Spleen (tissue), 11 donors: Measurements from ENCODE around the gene ARHGAP6. TPM values are rescaled to one million over a fixed set of nuclear protein-coding genes. Genes with fewer than 3 reads are reported as not detected.

Source experiments
- DNase-seq: peaks from one replicate; pipeline ENCODE4 v3.0.0-alpha.2; 2020
- H3K27ac ChIP-seq, 8 donors: fragments of 200-600 bp; sonication (generic) in 7 of 8; 1 replicate in 4 of 8; 2 replicates in 4 of 8; pipeline versions ENCODE4 v1.5.0 to v1.8.0; 2016 to 2021; ENCODE audit warnings: inconsistent platforms in 4 of 8, mild to moderate bottlenecking in 4 of 8, moderate library complexity in 1 of 8
- H3K27me3 ChIP-seq, 7 donors: fragments of 200-600 bp; sonication (generic) in 6 of 7; replicated peaks in 1 of 7; 1 replicate in 4 of 7; 2 replicates in 3 of 7; pipeline versions ENCODE4 v1.5.0 to v1.8.0; 2016 to 2021; ENCODE audit warnings: inconsistent platforms in 3 of 7, mild to moderate bottlenecking in 1 of 7
- H3K36me3 ChIP-seq, 6 donors: fragments of 200-600 bp; sonication (generic) in 5 of 6; 1 replicate in 4 of 6; 2 replicates in 2 of 6; pipeline versions ENCODE4 v1.5.0 to v1.8.0; 2016 to 2021; ENCODE audit warnings: inconsistent platforms in 2 of 6
- H3K4me1 ChIP-seq, 6 donors: fragments of 200-600 bp; sonication (generic) in 5 of 6; 1 replicate in 3 of 6; 2 replicates in 3 of 6; pipeline versions ENCODE4 v1.5.0 to v1.8.0; 2016 to 2021; ENCODE audit warnings: inconsistent platforms in 3 of 6
- H3K4me3 ChIP-seq, 8 donors: fragments of 200-600 bp; sonication (generic) in 7 of 8; 1 replicate in 4 of 8; 2 replicates in 4 of 8; pipeline versions ENCODE4 v1.5.0 to v1.8.0; 2016 to 2021; ENCODE audit warnings: inconsistent platforms in 4 of 8, mild to moderate bottlenecking in 4 of 8, moderate library complexity in 2 of 8
- H3K9me3 ChIP-seq, 8 donors: fragments of 200-600 bp; sonication (generic) in 7 of 8; 1 replicate in 4 of 8; 2 replicates in 4 of 8; pipeline versions ENCODE4 v1.5.0 to v1.8.0; 2016 to 2021; ENCODE audit warnings: inconsistent platforms in 4 of 8
- POLR2A ChIP-seq, 3 donors: fragments of 450-650 bp; IDR thresholded peaks; one replicate each; pipeline ENCODE4 v1.5.1; 2017; ENCODE audit warnings: antibody characterized with exemption in 3 of 3, mild to moderate bottlenecking in 1 of 3
- POLR2AphosphoS5 ChIP-seq, 3 donors: sonication (generic); formaldehyde crosslinking; IDR thresholded peaks; one replicate each; pipeline ENCODE4 v1.5.1; 2017; ENCODE audit warnings: antibody characterized with exemption in 3 of 3
- WGBS, 5 donors: extraction: QIAGEN DNeasy Blood & Tissue Kit in 3 of 5; methylation state at CpG; one replicate each; pipeline versions ENCODE4 v1.1.5 to v1.1.7; 2013 to 2018; 5-methylcytosine and 5-hydroxymethylcytosine counted together
- intact Hi-C: fragments of 100-400 bp; cut with DNase I; formaldehyde crosslinking; loops from one replicate; pipeline ENCODE4 v1.15.0; 2023; ENCODE audit warnings: low total_unique reads
- polyA plus RNA-seq, 3 donors: library from polyadenylated mRNA; stranded (reverse); fragments of 200-250 nt; gene quantifications; one replicate each; pipeline ENCODE4 v1.2.1, GENCODE V29; 2013
- total RNA-seq, 7 donors: library from RNA; depleted of rRNA in 3 of 7; stranded (reverse); fragments of >200 nt in 3 of 7; fragmentation: NEBNext Ultra II Directional in 4 of 7; extraction: Animal tissue kit (Norgen Biotek cat#: 25700) in 4 of 7; gene quantifications; one replicate each; pipeline versions ENCODE4 v1.1.0 to v1.2.1, GENCODE V29; 2016 to 2021
- TF ChIP-seq, protein P1 (sequence below), 11 experiments: fragments of 200-600 bp in 7 of 11; fragments of 450-650 bp in 4 of 11; sonication (generic) in 4 of 11; IDR thresholded peaks in 8 of 11; conservative IDR thresholded peaks in 3 of 11; 1 replicate in 7 of 11; 2 replicates in 4 of 11; pipeline versions ENCODE4 v1.4.0 to v1.8.0; 2016 to 2021; ENCODE audit warnings: antibody characterized with exemption in 11 of 11, inconsistent platforms in 4 of 11, mild to moderate bottlenecking in 1 of 11
- donor health status: healthy with polysubstance abuse.
- donor health status: DM: no; HTN: no; CAD: no; lungs with moderate emphysema.
- donor health status: DM: no; HTN: no; CAD: no.
- donor health status: Bipolar disorder and iron deficiency.
- donor health status: healthy.
- donor health status: DM: no; HTN: no; CAD: no.
- donor health status: DM: yes; HTN: yes; CAD: no.

The ARHGAP6 gene
- total and polyA plus RNA-seq, 10 donors, result 2.0 to 20.8 (median 12.7) TPM

DNA sequence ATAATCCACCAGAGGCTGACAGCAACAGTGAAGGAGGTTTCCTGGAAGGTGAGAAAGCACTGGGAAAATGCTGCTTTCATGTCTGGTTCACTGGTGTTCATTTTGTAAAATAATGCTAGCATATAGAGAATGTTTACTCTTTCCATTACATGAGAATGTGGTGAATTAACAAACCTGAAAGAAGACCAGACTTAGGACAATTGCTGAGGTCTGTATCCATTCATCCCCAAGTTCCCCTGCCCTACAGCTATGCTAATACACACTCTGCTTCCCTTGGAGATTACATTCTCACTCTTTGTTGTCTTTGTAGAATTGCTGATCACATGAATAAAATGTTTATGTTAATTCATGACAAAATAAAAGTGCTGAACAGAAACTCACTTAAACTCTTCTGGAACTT, 99.5 kb downstream of the ARHGAP6 start:
- H3K4me3 ChIP-seq, result no peak overlapping the region
- H3K36me3 ChIP-seq, result no peaks in the 10 kb centered on the region
- TF ChIP-seq POLR2AphosphoS5 (IDR thresholded peaks at IDR 0.05) (no peak), POLR2A (IDR thresholded peaks at IDR 0.05) (no peak)
- TF ChIP-seq, protein P1, sequence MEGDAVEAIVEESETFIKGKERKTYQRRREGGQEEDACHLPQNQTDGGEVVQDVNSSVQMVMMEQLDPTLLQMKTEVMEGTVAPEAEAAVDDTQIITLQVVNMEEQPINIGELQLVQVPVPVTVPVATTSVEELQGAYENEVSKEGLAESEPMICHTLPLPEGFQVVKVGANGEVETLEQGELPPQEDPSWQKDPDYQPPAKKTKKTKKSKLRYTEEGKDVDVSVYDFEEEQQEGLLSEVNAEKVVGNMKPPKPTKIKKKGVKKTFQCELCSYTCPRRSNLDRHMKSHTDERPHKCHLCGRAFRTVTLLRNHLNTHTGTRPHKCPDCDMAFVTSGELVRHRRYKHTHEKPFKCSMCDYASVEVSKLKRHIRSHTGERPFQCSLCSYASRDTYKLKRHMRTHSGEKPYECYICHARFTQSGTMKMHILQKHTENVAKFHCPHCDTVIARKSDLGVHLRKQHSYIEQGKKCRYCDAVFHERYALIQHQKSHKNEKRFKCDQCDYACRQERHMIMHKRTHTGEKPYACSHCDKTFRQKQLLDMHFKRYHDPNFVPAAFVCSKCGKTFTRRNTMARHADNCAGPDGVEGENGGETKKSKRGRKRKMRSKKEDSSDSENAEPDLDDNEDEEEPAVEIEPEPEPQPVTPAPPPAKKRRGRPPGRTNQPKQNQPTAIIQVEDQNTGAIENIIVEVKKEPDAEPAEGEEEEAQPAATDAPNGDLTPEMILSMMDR (IDR thresholded peaks at IDR 0.05 in 8 of 11, conservative IDR thresholded peaks at IDR 0.05 in 3 of 11), result no peak
- intact Hi-C loops, result no loop called here
- H3K27me3 ChIP-seq, result no peaks in the 10 kb centered on the region
- no peaks in the 10 kb centered on the region for H3K4me1 ChIP-seq
- no peak overlapping the region for H3K27ac ChIP-seq
- DNase-seq, result no peak
- H3K9me3 ChIP-seq, result no peaks in the 10 kb centered on the region

DNA sequence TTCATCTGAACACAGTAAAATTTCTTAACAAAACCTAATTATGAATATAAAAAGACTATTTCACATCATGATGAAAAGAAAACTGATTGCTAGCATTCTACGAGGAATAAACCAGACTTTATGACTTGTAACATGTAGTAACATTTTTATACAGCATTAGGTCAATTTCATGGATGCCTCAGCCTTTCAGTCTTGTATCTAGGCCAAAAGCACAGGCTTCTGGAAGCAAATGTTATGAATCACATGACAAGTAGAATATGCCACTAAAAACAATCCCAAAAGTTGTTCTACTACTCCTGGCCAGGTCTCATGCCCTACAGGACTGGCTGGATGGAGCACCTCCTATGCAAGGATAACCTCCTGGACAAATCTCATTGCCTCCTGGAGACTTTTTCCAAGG, 101.2 kb downstream of the ARHGAP6 start:
- DNase-seq, result no peak

GRCh38 chrX:11562570-11562969, 103.2 kb downstream of the ARHGAP6 start:
- Histone ChIP-seq H3K27me3 (no peaks in the 10 kb centered on the region), H3K36me3 (no peaks in the 10 kb centered on the region), H3K4me3 (no peak overlapping the region), H3K27ac (no peak overlapping the region), H3K9me3 (no peaks in the 10 kb centered on the region), H3K4me1 (no peaks in the 10 kb centered on the region)
- intact Hi-C loops, result no loop called here
- no peak for TF ChIP-seq POLR2AphosphoS5 (IDR thresholded peaks at IDR 0.05)
- TF ChIP-seq, protein P1 (IDR thresholded peaks at IDR 0.05 in 8 of 11, conservative IDR thresholded peaks at IDR 0.05 in 3 of 11), result no peak
- TF ChIP-seq POLR2A (IDR thresholded peaks at IDR 0.05), result no peak
- 46 to 71% (median 67%) methylated on average over 2 of the region's 2 CpGs for WGBS, 5 donors
- DNase-seq, result no peak

More for the DNA sequence above, 101.2 kb downstream of the ARHGAP6 start:
- Histone ChIP-seq H3K4me3 (no peak overlapping the region), H3K36me3 (no peaks in the 10 kb centered on the region), H3K27ac (no peak overlapping the region), H3K9me3 (no peaks in the 10 kb centered on the region), H3K4me1 (no peaks in the 10 kb centered on the region), H3K27me3 (no peaks in the 10 kb centered on the region)
- TF ChIP-seq POLR2A (IDR thresholded peaks at IDR 0.05) (no peak), POLR2AphosphoS5 (IDR thresholded peaks at IDR 0.05) (no peak)
- TF ChIP-seq, protein P1 (IDR thresholded peaks at IDR 0.05 in 8 of 11, conservative IDR thresholded peaks at IDR 0.05 in 3 of 11), result no peak
- 50 to 88% (median 83%) methylated on average over 1 of the region's 1 CpG for WGBS, 5 donors
- intact Hi-C loops, result no loop called here

- TF ChIP-seq, protein P1 (IDR thresholded peaks at IDR 0.05 in 8 of 11, conservative IDR thresholded peaks at IDR 0.05 in 3 of 11), result peak in 7 of 11 experiments; percentile 12 to 54 (median 45)
- TF ChIP-seq POLR2A (IDR thresholded peaks at IDR 0.05), result no peak
- 76 to 93% (median 88%) methylated on average over 4 of the region's 4 CpGs for WGBS, 5 donors
- Histone ChIP-seq H3K9me3 (no peaks in the 10 kb centered on the region), H3K4me3 (no peak overlapping the region), H3K27ac (no peak overlapping the region), H3K27me3 (no peaks in the 10 kb centered on the region), H3K4me1 (no peaks in the 10 kb centered on the region), H3K36me3 (no peaks in the 10 kb centered on the region)
- no peak for DNase-seq
- intact Hi-C loops, result no loop called here
Observed at GRCh38 chrX:11558972-11559371, 106.7 kb downstream of the ARHGAP6 start.
